SW 1271 (cell line): ENCODE data around the gene MTMR2.
A peak's percentile ranks its signal among the peaks of the same experiment; 100 is the strongest.

Experiments used
- DNase-seq, 2 experiments: peaks; one replicate each; lab custom pipeline; 2025; lab: John Stamatoyannopoulos, UW

Gene MTMR2

DNA sequence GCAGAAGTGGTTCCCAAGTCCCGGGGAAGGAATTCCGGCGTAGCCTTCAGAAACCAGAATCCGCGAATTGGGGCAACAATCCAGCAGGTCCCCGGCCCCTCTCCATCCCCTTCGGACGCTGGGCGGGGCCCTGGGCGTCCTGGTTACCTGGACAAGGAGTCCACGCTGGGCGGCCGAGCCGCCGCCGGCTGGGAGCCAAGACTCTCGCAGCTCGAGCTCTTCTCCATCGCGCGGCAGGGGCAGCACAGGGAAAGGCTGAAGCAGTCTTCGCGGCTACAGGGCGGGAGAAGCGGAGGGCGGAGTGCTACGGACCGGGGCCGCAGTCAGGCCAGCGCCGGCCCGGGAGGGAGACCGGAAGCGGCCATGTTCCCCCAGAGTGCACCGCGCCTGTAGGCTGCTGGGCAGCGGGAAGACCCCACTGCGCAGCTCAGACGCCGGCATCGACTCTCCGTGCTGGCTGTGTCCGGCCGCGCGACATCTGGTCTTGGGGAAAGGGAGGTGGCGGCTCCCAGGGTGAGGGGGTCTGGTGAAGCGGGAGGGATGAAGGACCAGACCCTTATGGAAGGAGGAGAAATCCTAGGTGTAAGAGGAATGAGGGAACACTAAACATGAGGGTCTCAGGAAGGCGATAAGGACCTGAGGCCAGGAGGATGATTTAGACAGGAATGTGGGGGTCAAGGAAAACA lies at the start of gene MTMR2:
Gene MTMR2, minus strand, starts transcription at position 380 of the 686 bp plus-strand sequence. Its CDS starts 153 bp downstream, at position 227.
- peak; percentile 70 to 88 for DNase-seq

DNA sequence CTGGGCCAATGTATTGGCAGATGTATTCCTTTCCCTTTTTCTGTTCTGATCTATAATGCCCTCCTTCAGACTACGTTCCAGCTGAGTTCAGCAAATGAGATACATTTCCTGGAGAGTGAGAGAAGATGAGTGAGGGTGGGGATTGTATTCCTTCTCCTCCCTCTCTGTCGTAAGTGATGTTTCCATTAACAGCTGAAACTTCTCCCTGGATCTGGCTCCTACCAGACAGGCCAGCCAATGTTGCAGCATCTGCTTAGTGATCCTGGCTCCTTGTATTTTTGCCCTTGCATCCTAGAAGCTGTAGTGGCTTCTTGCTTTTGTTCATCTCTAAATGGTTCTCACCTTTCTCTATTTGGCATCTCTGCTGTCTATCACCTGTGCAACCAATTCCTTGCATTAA lies 48.2 kb upstream of the MTMR2 start:
- DNase-seq = no peak

DNA sequence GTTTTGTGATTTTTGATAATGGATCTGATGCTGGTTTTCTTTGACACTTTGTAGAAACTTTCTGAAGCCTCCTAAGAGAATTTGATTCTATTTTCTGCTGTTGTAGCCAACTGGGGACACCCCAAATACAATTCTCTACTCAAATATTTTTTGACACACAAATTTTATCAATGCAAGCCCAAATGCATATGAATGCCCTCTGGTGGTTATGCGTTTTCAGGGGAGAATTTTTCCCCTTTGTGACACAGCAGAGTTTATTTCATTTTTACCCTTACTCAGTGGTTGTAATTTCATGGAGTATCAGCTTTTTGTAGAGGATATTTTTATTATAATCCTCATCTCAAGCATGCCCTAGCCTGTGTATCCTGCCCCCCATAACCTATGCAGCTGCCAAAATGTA lies 44.7 kb upstream of the MTMR2 start:
- peak in 1 of 2 experiments; percentile 18 for DNase-seq

DNA sequence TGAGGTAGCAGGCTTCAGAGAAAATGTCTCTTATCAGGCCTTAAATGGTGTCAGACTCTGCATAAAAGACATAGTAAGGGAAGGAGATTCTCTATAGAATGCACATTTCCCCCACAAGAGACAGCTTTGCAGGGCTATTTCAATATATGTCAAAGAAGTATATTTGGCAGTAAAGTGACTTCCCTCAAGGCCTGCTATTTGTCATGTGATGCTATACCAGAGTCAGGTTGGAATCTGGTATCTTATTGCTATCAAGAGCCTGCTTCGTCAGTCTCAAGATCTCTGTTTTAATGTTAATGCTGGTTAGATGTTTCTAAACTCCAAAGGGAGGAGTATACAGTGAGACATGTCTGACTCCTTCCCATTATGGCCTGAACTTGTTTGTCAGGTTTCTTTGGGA lies 40.4 kb upstream of the MTMR2 start:
- no peak for DNase-seq

DNA sequence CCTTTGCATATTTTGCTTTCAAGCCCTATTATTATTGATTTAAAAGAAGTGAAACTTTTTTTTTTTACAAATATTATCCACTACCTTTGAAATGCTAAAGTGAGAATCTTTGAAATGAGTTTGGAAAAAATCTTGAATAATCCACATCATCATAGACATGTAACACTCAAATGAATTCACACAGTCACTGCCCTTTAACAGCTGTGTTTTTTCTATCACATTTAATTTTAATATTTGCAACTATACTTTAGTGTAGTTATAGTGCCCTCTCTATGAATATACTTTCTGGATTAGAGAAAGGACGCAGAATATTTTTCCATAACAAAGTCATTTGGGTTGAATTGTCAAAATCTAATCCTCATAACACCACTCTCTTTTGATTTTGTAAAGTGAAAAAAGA lies 37.9 kb upstream of the MTMR2 start:
- no peak for DNase-seq

DNA sequence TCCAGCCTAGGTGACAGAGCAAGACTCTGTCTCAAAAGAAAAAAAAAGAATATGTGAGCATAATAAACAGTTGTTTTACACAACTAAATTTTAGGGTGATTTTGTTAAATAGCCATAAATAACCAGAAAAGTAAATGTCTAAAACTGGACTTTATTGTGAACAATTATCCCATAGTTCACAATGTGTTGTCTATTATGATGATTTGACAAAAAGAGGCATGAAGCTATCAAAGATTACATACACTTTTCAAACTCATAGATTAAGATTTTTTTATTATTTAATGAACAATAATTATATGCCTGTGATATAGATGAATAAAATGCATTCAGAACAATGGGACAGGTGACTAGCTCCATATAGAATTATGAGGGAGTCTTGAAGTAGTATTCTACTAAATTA lies 27.0 kb upstream of the MTMR2 start:
- DNase-seq = no peak

DNA sequence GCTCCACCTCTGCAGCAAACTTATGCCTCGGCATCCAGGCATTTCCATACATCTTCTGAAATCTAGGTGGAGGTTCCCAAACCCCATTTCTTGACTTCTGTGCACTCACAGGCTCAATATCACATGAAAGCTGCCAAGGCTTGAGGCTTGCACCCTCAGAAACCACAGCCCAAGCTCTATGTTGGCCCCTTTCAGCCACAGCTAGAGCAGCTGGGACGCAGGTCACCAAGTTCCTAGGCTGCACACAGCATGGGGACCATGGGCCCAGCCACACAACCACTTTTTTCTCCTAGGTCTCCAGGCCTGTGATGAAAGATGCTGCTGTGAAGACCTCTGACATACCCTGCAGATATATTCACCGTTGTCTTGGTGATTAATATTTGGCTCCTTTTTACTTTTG lies 24.7 kb upstream of the MTMR2 start:
- DNase-seq = no peak

DNA sequence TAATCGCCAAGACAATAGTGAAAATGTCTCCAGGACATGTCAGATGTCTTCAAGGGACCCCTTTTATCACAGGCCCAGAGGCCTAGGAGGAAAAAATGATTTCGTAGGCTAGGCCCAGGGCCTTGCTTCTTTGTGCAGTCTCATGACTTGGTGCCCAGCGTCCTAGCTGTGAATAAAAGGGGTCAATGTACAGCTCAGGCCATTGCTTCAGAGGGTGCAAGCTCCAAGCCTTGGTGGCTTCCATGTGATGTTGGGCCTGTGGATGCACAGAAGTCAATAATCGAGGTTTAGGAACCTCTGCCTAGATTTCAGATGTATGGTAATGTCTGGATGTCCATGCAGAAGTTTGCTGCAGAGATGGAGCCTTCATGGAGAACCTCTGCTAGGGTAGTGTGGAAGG lies 20.7 kb upstream of the MTMR2 start:
- no peak for DNase-seq

DNA sequence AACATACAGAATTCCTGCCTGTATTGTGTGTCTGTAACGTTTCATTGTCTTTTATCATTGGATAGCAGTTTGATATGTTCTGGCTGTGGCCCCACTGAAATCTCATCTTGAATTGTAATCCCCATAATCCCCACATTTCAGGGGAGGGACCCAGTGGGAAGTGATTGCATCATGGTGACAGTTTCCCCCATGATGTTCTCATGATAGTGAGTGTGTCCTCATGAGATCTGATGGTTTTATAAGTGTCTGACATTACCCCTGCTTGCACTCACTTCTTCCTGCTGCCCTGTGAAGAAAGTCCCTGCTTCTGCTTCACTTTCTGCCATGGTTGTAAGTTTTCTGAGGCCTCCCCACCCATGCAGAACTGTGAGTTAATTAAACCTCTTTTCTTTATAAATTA lies 19.6 kb upstream of the MTMR2 start:
- no peak for DNase-seq

DNA sequence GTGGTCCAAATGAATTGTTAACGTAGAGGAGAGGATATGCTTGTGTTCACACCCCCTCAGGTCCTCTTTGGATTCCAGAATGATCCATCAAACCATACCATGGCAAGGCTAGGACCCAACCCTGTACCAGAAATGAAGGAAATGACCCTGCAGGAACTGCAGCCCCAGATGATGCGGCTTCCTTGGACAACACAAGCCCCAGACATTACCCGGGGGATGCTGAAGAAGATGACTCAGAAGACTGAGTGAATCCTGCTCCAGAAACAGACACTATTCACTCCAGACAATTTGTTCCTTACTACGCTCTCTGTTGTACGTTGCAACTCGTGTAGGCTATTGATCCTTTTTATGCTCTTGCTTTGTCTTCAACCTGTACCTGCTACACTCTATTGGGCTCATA lies 15.2 kb upstream of the MTMR2 start:
- DNase-seq = no peak

DNA sequence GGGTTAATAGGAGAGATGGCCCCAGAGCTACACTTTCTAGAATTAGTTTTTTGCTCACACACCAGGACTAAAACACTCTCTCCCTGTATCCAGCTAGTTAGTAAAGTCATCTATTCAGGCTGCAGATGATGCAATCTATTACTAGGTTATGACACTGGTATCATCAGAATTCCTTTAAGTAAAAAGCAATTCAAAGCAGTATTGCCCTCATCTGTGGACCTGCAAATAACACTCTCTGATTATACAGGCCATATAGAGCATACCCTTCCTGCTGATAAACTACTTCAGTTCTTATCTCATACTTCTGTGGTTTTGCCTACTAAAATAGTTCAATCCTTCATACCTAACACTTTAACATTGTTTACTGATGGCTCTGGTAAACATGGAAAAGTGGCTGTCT lies 13.5 kb upstream of the MTMR2 start:
- no peak for DNase-seq

DNA sequence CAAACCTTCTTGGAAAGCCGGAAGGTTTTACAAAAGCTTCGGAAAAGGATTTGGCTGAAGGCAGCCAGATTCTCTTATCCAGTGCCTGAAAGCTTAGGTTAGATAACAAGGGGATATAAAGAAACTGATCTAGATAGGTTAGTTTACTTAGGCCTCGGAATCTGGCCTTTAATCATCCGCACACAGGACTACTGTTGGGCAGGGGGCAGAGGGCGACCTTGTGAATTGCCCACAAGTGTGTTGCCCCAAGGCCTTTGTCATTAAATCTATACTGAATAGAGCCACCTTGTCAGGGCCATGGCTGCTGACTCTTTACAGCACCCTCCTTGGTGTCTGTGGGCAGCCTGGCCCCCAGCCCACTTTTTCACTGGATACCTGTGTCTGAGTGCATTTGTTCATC lies 9.7 kb upstream of the MTMR2 start:
- no peak for DNase-seq

DNA sequence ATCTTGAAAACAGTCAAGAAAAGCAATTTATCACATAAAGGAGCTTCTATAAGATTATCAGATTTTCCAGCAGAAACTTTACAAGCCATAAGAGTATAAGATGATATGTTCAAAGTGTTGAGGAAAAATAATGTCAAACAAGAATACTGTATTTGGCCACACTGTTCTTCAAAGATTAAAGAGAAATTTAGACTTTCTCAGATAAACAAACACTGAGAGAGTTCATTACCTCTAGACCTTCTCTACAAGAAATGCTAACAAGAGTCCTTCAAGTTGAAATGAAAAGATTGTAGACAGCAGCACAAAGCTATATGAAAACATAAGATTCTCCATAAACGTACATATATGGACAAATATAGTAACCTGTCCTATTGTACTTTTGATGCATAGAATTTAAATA lies 8.0 kb upstream of the MTMR2 start:
- DNase-seq = no peak

DNA sequence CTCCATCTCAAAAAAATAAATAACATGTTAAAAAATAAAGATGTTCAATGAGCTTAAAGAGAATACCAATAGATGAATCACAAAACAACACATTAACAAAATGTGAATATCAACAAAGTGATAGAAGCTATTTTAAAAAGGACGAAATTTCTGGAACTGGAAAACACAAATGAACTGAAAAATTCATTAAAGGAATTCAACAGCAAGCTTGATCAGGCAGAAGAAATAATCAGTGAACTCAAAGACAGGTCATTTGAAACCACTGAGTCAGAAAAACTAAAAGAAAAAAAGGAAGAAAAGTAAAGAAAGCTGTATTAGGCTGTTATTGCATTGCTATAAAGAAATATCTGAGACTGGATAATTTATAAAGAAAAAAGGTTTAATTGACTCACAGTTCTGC lies 7.0 kb upstream of the MTMR2 start:
- no peak for DNase-seq

DNA sequence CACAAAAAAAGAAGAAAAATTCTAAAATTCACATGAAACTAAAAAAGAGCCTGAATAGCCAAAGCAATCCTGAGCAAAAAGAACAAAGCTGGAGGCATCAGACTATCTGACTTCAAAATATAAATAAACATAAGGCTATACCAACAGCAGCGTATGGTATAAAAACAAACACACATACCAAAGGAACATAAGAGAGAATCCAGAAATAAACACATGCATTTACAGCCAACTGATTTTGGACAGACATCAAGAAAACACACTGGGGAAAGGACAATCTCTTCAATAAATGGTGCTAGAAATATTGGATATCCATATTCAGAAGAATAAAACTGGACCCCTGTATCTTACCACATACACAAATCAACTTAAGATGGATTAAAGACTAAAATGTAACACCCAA lies 2.8 kb upstream of the MTMR2 start:
- no peak for DNase-seq

DNA sequence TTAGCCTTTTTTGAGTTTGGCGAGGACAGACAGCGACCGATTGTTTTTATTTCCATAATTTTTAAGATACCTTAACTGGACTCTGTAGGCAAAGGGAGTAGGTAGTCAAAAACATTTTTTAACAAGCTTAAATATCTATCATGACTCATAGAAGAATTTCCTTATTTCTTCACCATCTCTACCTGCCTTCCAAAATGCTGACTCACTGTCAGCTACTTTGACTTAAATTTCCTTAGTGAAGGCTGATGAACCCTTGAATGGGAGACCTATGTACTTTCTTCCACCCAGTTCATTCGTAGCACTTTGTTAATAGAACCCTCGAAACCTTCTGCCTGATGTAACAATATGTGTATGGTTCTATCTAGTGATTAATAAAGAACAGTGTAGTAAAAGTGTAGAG lies 1.1 kb upstream of the MTMR2 start:
- DNase-seq = peak in 1 of 2 experiments; percentile 61

DNA sequence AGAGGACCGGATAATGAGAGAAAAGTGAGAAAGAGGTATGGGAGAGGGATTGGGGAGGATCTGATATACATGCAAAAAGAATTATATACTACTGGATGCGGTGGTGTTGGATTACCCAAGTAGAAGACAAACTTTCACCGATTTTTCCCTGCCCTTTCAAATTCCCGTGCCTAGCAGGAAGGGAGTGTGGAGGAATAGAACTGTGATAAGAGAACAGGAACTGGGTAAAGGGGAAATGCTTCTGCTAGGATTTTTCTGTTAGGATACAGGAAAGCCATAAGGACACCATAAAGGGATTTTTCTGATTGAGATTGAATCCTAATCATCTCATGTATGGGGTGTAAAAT lies 480 bp upstream of the MTMR2 start:
- DNase-seq = peak in 1 of 2 experiments; percentile 79

DNA sequence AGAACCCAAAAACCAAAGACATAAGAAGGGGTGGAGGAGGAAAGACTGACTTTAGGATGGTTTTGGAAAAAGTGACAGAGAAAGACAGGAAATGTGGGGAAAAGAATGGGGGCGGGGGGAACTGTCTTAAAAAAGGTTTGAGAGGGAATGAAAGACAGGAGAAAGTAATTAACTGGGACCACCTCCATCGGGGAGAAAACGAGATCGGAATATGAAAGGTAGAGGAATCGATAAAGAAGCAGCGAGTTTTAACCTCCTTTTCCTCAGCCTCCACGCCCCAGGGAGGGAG lies 524 bp downstream of the MTMR2 start:
- peak in 1 of 2 experiments; percentile 64 for DNase-seq

DNA sequence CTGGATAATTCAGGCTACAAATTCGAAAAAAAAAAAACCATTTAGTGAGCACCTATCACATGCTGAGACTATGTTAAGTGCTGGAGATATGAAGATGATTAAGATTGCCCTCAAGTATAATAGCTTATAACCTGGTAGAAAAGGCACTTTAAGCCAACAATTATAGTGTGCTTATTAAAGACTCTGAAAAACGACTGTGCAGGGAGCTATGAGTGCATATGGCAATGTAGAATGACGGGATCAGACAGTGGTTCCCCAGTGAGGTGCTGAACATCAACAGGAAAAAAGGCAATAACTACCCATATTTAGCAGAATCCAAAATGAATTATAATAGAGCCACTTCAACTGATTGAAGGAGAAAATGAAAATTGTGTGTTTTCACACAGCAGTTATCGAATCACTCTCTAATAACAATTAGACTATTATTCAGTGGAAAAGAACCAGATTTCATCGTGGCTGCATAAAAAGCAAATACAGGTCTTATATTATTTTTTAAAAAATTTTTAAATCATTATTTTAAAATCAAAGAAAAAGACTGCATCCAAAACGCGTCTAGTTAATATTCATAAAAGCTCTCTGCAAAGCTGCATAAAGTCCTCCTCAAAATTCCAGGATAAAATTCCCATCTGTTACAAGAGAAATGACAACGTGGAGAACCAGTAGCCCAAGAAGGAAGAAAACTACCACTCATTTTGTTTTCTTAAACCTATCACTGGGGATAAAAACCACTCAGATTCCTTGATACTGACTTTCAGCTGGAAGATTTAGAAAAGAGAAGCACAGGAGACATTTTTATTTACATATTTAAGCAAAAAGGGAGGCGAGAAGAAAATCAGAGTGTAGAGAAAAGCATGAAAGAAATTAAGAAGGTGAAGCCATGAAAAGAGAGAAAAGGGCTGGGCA lies 1.1 kb downstream of the MTMR2 start:
- no peak for DNase-seq

DNA sequence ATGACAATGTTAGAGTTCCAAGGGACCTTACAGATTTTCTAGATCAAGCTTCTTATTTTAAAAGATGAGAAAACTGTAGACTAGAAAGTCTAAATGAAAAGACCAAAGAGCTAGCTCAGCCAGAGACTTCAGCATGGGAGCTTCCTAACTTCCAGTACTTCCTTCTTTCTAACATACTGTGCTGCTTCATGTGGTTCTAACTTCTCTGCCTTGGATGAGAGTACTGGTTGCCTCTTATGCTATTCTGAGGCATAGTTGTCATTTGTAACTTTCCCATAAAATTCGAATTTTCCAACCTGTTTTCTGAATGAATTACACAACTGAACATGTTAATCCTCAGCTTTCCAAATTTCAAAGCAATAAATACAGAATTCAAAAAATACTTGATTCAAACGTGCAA lies 1.8 kb downstream of the MTMR2 start:
- no peak for DNase-seq

DNA sequence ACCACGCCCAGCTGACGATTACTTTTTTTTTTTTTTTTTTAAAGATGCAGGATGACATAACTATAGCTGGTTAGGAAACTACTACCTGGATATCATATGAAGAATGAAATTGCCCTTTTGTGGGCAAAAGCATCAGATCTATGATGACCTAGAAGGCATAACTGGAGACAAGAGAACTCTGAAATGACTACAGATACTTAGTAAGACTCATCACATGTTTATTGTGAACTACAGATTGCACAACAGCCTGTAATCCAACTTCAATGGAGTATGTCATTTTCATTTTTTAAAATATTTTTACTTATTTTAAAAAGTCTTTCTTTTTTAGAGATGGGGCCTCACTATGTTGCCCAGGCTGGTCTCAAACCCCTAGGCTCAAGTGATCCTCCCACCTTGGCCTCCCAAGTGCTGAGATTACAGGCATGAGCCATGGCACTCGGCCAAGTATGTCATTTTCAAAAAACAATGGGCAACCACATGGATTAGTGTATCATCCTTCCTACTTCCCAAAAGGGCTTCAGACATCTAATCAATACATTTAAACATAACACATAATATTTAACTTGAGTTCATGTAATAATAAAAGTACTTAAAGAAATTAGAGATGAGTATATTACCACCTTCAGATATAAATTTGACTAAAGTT lies 3.3 kb downstream of the MTMR2 start:
- no peak for DNase-seq

DNA sequence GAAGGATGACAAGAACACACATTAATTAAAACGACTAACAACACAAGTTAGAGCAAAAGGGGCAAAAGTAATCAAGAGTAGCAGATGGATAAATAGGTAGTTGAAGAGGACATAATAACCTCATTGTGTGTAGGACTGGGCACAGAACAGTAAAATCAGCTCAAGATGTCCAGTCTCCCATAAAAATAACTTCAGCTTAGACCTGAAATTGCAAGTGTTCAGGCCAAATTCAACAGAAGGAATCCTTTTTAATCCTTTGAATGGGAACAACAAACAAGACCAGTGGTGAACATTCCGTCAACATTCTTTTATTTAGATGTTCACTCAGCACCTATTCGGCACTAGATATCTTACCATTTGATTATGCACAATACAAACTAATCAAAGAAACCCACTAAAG lies 4.4 kb downstream of the MTMR2 start:
- DNase-seq = no peak

DNA sequence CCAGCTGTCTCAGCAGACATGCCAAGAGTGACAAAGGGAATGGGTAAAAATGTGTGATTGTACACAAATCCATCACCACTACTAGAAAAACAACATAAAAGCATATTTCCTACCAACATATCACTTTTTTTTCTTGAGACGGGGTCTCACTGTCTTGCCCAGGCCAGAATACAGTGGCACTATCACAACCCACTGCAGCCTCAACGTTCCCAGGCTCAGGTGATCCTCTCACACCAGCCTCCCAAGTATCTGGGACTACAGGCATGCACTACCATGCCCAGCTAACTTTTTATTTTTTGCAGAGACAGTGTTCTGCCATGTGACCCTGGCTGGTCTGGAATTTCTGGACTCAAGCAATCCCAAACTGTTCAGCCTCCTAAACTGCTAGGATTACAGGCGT lies 5.2 kb downstream of the MTMR2 start:
- DNase-seq = no peak
